ENCODE measurements around the gene CDYL2.
"Not testable (repeated sequence)": the region's sequence is repeated elsewhere in the genome, so short reads cannot be mapped to it uniquely, and the experiment has no call there.

The CDYL2 gene

DNA sequence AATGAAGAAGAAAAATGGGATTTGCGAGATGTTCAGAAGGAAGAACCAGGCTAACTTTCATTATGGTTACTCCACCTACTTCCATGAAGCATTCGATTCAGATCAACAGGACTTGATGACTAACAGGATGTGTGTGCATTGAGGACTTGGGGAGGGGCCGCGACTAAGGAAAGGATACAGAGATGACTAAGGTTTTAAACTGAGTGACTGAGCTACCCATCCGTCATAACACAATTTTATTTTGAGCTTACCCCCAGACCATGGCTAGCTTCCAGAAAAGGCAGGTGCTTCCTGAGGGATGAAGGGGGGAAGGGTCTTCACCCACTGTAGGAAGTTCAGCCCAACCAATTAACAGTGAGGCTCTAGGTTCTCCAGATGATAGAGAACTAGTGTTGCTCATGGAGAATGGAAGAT, 2.5 kb upstream of the CDYL2 start:
- DNase-seq: no peak

GRCh38 chr16:80806289-80806688, 1.9 kb upstream of the CDYL2 start:
- DNase-seq: no peak

DNA sequence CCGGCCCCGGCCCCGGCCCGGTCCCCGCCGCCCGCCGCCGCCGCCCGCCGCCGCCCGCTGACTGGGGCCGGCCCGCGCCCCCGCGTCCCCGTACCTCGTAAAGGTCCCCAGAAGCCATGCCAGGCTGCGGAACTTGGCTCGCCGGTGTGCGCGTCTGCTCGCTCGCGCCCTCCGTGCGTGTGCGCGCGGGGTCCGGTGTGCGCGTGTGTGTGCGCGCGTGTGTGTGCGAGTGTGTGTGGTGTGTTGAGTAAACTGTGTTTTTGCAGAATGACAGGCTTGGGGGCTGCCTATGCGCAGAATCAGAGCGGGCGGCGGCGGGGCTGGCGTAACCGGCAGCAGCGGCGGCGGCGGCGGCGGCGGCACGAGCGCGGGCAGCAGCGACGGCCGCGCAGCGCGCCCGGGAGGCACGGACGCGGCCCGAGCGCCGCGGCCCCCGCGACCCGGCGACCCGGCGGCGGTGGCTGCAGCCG, 307 bp downstream of the CDYL2 start:
- DNase-seq: peak; percentile 54

DNA sequence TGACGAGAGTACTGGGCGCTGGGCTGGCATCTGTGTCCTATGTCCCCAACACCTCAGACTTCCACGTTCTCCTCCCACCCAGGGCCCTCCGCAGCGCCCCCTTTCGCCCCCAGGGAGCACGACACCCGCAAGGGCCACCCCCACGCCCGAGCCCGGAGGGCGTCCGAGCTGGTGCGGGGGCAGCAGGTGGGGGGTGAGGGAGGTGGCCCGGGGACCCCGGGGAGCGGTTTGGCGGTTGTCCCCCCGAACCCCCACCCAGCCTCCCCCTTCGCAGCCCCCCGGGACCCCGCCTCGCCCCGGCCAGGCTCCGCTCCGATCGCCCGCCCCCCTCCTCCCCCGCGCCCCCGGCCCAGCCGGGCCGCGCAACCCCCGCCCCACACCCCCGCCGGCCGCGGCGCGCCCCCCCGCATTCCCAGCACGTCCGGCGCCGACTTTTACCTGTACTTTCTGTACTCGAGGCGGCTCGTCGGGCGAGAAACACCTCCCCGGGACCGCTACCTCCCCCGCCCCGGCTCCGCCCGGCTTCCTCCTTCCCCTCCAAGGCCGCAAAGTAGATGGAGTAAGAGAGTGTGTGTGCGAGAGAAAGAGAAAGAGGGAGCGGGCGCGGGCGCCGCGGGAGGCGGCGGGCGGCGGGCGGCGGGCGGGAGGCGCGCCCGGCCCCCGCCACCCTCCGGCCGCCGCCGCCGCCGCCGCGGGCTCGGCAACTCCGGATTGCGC, 901 bp downstream of the CDYL2 start:
- peak; percentile 38 for DNase-seq

DNA sequence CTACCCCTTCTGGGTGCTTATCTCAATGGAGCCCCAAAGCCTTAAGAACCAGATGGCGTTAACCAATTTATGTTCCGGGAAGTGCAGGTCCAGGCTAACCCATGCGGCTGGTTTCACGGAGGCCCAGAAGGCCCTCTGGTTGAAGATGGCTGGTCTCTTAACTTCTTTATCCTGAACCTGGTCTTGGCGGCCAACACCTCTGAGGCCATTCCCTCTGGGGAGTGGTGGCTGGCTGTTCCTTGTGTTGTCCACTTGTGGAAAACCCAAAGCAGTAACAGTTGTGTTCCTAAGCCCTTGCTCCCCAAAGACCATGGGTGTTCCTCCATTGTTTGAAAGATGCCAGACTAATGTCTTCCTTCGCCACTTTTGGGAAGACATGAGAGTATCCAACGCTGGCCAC, 1.5 kb downstream of the CDYL2 start:
- no peak for DNase-seq

DNA sequence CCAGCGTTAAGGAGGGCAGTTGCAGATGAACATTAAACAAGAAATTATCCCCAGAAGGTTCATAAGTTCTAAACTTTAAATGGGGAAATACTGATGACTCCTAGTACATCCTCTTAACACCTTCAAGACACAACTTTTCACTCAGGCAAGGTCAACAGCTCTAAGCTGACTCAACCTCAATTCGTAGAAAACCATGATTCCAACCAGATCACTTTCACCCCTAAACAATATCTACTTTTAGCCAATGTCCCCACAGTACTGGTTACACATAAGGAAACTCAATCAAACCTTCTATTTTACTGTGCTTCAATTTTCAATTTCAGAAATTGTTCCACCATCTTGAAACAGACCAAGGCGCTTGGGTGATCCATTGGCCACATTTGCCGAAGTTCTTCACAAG, 2.3 kb downstream of the CDYL2 start:
- no peak for DNase-seq

GRCh38 chr16:80794071-80794470, 10.3 kb downstream of the CDYL2 start:
- no peak for DNase-seq

DNA sequence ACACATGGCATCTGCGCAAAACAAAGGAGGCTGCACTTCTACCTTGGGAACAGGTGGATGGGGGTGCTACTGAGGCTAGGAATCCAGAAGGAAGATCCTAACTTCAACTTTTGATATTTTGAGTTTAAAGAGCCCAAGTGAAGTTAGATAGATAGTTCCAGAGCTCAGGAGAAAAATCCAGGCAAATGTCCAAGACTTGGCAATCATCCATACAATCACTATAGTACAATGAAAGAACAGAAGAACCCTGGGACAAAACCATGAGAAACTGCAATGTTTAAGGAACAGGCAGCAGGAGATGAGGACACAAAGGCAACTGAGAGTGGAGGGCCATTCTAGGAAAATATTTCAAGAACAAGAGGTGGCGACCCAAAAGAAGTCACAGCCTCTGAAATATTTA, 12.4 kb downstream of the CDYL2 start:
- no peak for DNase-seq

DNA sequence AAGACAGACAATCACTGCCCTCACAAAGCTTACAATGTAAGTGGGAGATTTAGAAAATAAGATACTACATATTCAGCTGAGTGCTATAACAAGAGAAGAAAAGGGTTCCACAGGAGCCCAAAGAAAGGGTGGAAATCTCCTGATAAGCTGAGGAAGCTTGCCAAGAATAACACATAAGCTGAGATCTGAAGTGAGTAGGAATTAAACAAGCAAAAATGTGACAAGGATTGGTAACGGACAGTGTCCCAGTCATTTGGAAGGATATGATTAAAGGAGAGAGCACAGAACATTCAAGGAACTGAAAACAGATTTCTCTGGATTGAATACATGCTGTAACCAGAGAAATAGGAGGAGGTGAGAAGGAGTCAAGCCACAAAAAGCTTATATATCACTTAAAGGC, 13.0 kb downstream of the CDYL2 start:
- DNase-seq: no peak

- DNase-seq: no peak
Measured at GRCh38 chr16:80790751-80791150, 13.6 kb downstream of the CDYL2 start.

DNA sequence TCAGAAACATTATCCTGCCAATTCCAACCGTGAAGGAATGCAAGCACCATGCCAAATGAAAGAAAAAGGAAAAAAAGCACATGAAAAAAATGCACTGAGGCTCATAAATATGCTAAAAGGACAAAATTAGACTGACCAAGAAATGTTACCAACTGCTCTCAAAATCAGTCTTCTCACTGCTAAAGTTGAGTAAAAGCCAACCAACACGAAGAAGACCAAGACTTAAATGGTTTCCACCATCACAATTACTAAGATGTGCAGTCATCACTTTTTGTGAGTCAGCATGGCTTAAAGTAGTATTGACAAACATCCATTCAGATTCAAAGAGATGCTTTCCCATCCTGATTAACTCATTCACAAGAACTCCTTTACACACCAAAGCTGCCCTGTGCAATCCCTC, 16.4 kb downstream of the CDYL2 start:
- DNase-seq: no peak

- not testable (repeated sequence) for DNase-seq
Measured at GRCh38 chr16:80786561-80786960, 17.8 kb downstream of the CDYL2 start.

GRCh38 chr16:80784951-80785350, 19.4 kb downstream of the CDYL2 start:
- no peak for DNase-seq

DNA sequence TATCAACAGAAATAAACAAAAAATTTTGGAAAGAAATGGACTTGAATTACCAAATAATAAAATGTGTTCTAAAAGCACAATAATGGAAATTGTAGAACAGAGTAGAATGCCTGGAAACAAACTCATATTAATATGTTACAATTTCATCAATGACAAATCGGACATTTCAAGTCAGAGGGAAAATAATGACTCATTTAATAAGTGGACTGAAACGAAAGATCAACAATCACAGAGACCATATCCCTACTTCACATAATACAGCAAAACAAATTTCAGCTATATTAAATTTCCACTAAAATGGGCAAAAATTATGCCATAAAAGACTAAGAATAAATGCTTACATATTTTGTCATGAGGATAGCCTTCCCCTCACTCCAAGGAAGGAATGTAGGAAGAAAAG, 25.7 kb downstream of the CDYL2 start:
- DNase-seq: no peak

- no peak for DNase-seq
Measured at GRCh38 chr16:80776856-80777255, 27.5 kb downstream of the CDYL2 start.

GRCh38 chr16:80775450-80775849, 28.9 kb downstream of the CDYL2 start:
- no peak for DNase-seq

DNA sequence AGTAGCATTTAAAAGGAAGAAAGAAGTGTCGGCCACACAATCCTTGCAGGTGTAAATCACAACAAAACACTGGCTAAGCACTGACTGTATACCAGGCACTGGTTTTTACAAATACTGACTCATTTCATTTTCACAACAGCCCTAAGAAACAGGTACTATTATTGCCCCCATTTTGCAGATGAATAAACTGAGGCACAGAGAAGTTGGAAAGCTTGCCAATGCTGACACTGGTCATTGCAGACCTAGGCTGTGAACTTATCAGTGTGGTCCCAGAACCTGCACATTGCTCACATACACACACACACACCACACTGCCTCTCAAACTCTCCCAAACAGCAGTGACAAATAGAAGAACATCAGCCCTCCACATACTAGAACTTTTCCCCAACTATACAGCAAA, 37.6 kb downstream of the CDYL2 start:
- no peak for DNase-seq

GRCh38 chr16:80759419-80760162, 44.8 kb downstream of the CDYL2 start:
- no peak for DNase-seq

GRCh38 chr16:80754476-80754875, 49.9 kb downstream of the CDYL2 start:
- peak; percentile 33 for DNase-seq

DNA sequence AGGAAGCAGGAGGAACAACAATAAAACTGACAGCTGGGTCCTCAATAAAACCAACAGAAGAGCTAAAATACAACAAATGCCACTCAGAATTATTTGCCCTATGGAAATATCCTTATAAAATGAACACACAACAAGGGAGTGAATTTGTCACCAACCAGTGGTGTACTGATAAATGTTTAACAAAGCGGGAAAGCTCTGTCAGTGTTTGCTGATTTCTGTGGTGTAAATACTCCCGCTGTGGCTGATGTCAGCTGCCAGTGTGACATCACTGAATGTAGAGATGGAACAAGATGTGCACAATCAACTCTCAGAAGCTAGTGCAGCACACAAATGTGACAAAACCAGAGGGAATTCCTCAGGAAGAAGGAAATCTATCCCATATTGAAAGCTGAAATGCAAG, 51.9 kb downstream of the CDYL2 start:
- peak; percentile 30 for DNase-seq

- no peak for DNase-seq
Measured at GRCh38 chr16:80751167-80751566, 53.2 kb downstream of the CDYL2 start.

DNA sequence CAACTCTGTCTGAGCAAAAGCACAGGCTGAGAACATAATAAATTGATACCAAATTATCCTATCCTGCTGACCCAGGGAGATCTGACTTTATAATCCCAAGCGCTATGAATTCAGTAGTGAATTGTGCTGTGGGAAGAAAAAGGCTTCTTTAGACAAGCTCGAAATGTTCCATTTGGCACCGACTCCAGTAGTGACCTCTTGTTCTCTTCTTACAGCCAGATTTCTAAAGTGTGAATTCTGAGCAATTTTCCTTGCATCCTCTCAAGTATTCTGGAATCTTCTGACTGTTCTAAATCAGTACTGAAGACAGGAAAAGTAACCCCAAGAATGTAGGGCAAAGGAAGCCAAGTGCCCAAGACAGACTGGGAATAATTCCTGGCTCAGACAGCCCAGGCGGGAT, 58.2 kb downstream of the CDYL2 start:
- no peak for DNase-seq

DNA sequence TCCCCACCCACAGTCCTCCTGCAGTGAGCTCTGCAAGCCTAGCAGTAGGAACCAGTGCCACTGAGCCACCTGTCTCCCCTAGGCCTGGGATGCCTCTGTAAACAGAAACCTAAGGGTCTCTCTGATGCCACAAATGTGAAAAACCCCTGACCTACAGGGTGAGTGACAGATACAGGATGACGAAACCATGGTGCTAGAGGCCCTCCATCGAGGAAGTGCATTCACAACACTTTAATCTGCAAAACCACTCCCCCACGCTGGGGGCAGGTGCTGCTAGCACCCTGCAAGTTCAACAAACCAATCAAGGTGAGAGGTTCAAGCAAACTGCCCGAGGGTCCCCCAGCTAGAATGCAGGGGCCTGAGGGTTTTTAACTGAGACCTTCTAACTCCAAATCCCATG, 59.5 kb downstream of the CDYL2 start:
- no peak for DNase-seq

- no peak for DNase-seq
Measured at GRCh38 chr16:80743772-80744171, 60.6 kb downstream of the CDYL2 start.

DNA sequence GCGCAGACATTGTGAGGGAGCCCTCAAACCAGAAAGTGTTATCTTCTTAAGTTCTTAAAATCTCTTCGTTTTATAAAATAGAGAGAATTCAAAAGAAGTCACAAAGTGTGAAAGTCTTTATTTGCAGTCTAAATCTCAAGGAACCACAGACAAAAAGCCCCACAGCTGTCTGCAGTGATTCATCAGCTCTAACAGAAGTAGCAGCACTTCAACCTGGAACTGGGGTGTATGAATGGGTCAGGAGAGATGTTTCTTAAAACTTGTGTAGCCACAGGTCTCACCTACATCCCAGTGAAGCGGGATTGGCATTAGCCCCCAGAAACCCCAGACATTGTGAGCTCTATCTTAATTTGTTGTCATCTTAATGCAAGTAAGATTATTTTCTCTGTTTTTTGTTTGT, 61.1 kb downstream of the CDYL2 start:
- no peak for DNase-seq
